Thyroid gland (tissue), 4 donors: ENCODE results near the gene LYRM4. TPM values are rescaled to one million over a fixed set of nuclear protein-coding genes. Genes with fewer than 3 reads are reported as not detected.
A peak's percentile ranks its signal among the peaks of the same experiment; 100 is the strongest.

Experiments
- DNase-seq, 2 donors: peaks; one replicate each; pipeline ENCODE4 v3.0.0-alpha.2; 2019
- H3K27ac ChIP-seq, 3 donors: fragments of 200-600 bp; sonication (generic); 1 replicate in 2 of 3; 2 replicates in 1 of 3; pipeline ENCODE4 v1.5.1; 2016 to 2019; ENCODE audit warnings: mild to moderate bottlenecking in 1 of 3, moderate library complexity in 1 of 3
- H3K27me3 ChIP-seq: fragments of 200-600 bp; sonication (generic); one replicate; pipeline ENCODE4 v1.5.1; 2019
- H3K36me3 ChIP-seq, 2 donors: fragments of 200-600 bp; sonication (generic); one replicate each; pipeline ENCODE4 v1.5.1; 2016 to 2019
- H3K4me1 ChIP-seq, 2 donors: fragments of 200-600 bp; sonication (generic); one replicate each; pipeline ENCODE4 v1.5.1; 2017 to 2019
- H3K4me3 ChIP-seq, 3 donors: fragments of 200-600 bp; sonication (generic); replicated peaks in 1 of 3; 1 replicate in 2 of 3; 2 replicates in 1 of 3; pipeline ENCODE4 v1.5.1; 2016; ENCODE audit warnings: mild to moderate bottlenecking in 1 of 3
- H3K9me3 ChIP-seq: fragments of 200-600 bp; sonication (generic); one replicate; pipeline ENCODE4 v1.5.1; 2017
- POLR2A ChIP-seq, 2 donors: fragments of 450-650 bp; IDR thresholded peaks; one replicate each; pipeline ENCODE4 v1.6.1; 2017; ENCODE audit warnings: antibody characterized with exemption in 2 of 2, mild to moderate bottlenecking in 2 of 2, moderate library complexity in 1 of 2
- WGBS, 2 donors: methylation state at CpG; one replicate each; pipeline ENCODE4 v1.1.5; 2017; 5-methylcytosine and 5-hydroxymethylcytosine counted together
- intact Hi-C: fragments of 100-400 bp; cut with DNase I; formaldehyde crosslinking; loops from one replicate; pipeline ENCODE4 v1.15.1; 2023
- total RNA-seq, 4 donors: library from RNA; depleted of rRNA; stranded (reverse); fragments of >200 nt; gene quantifications; one replicate each; pipeline ENCODE4 v1.2.3, GENCODE V29; 2016
- TF ChIP-seq, protein P1 (sequence below), 6 experiments: fragments of 200-600 bp in 3 of 6; fragments of 450-650 bp in 3 of 6; sonication (generic) in 3 of 6; IDR thresholded peaks; one replicate each; pipeline ENCODE4 v1.5.1; 2016 to 2019; ENCODE audit warnings: antibody characterized with exemption in 6 of 6, mild to moderate bottlenecking in 2 of 6, inconsistent platforms in 1 of 6, moderate library complexity in 1 of 6

Gene LYRM4
- total RNA-seq, 4 donors from 2014 or later, result 26.7 to 32.2 (median 29.5) TPM

DNA sequence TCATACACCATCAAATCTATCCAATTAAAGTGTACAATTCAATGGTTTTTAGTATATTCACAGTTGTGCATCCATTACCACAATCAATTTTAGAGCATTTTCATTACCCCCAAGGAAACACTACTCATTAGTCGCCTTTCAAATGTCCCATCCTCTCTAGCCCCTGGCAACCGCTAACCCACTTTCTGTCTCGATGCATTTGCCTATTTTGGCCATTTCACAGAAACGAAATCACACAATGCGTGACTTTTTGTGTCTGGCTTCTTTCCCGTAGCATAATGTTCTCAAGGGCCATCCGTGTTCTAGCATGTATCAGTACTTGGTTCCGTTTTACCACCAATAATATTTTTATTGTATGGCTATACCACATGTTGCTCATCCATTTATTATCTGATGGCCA lies 123.9 kb downstream of the LYRM4 start:
- 98% methylated on average over 8 of the region's 8 CpGs for WGBS, 2 donors
- peaks cover 20 to 36% of the 10 kb centered on the region in 2 donors for H3K4me1 ChIP-seq
- H3K9me3 ChIP-seq, result no peaks in the 10 kb centered on the region
- no peak overlapping the region for H3K4me3 ChIP-seq
- intact Hi-C loops, result no loop called here
- no peak for DNase-seq
- no peak overlapping the region for H3K27ac ChIP-seq
- TF ChIP-seq, protein P1, sequence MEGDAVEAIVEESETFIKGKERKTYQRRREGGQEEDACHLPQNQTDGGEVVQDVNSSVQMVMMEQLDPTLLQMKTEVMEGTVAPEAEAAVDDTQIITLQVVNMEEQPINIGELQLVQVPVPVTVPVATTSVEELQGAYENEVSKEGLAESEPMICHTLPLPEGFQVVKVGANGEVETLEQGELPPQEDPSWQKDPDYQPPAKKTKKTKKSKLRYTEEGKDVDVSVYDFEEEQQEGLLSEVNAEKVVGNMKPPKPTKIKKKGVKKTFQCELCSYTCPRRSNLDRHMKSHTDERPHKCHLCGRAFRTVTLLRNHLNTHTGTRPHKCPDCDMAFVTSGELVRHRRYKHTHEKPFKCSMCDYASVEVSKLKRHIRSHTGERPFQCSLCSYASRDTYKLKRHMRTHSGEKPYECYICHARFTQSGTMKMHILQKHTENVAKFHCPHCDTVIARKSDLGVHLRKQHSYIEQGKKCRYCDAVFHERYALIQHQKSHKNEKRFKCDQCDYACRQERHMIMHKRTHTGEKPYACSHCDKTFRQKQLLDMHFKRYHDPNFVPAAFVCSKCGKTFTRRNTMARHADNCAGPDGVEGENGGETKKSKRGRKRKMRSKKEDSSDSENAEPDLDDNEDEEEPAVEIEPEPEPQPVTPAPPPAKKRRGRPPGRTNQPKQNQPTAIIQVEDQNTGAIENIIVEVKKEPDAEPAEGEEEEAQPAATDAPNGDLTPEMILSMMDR (IDR thresholded peaks at IDR 0.05), result no peak
- no peak for TF ChIP-seq POLR2A (IDR thresholded peaks at IDR 0.05)
- H3K36me3 ChIP-seq, result no peaks in the 10 kb centered on the region
- no peaks in the 10 kb centered on the region for H3K27me3 ChIP-seq

DNA sequence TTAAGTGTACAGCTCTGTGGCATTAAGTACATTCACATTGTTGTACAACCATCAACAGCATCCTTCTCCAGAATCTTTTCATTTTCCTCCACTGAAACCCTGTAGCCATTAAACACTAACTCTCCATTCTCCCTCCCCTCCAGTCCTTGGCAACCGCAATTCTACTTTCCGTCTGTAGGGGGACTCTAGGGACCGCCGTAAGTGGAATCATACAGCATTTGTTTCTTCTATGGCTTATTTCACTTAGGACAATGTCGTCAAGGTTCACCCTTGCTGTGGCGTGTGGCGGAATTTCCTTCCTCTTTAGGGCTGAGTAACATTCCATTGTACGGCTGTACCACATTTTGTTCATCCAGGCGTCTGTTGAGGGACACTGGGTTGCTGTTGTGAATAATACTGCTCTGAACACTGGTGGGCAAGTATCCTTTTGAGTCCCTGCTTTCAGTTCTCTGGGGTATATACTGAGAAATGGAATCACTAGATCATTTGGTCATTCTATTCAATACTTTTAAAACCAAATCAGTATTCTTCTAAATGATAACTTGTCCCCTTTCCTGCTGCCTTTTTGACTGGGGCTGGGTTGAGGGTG lies 124.9 kb downstream of the LYRM4 start:
- intact Hi-C loops, result no loop called here
- TF ChIP-seq, protein P1 (IDR thresholded peaks at IDR 0.05), result peak; percentile 35 to 73 (median 50)
- no peak for TF ChIP-seq POLR2A (IDR thresholded peaks at IDR 0.05)
- DNase-seq, result peak in 1 of 2 donors; percentile 24

GRCh38 chr6:5133943-5134342 lies 126.8 kb downstream of the LYRM4 start:
- no peaks in the 10 kb centered on the region for H3K36me3 ChIP-seq
- no peaks in the 10 kb centered on the region for H3K27me3 ChIP-seq
- no peak overlapping the region for H3K4me3 ChIP-seq
- intact Hi-C loops, result no loop called here
- H3K27ac ChIP-seq, result no peak overlapping the region
- no peaks in the 10 kb centered on the region for H3K9me3 ChIP-seq
- 94 to 95% methylated on average over 2 of the region's 2 CpGs for WGBS, 2 donors
- TF ChIP-seq, protein P1 (IDR thresholded peaks at IDR 0.05), result no peak
- TF ChIP-seq POLR2A (IDR thresholded peaks at IDR 0.05), result no peak
- peaks cover 9 to 13% of the 10 kb centered on the region in 2 donors for H3K4me1 ChIP-seq
- DNase-seq, result no peak

More for the DNA sequence above, 124.9 kb downstream of the LYRM4 start:
- Histone ChIP-seq H3K4me3 (no peak overlapping the region), H3K4me1 (peaks cover 15 to 27% of the 10 kb centered on the region in 2 donors), H3K27ac (no peak overlapping the region), H3K36me3 (no peaks in the 10 kb centered on the region), H3K27me3 (no peaks in the 10 kb centered on the region), H3K9me3 (no peaks in the 10 kb centered on the region)
- 68 to 71% methylated on average over 9 of the region's 9 CpGs for WGBS, 2 donors

GRCh38 chr6:5132731-5133130 lies 128.0 kb downstream of the LYRM4 start:
- peaks cover 9 to 12% of the 10 kb centered on the region in 2 donors for H3K4me1 ChIP-seq
- no peaks in the 10 kb centered on the region for H3K9me3 ChIP-seq
- 17% methylated on average over 7 of the region's 7 CpGs for WGBS, 2 donors
- no peak overlapping the region for H3K4me3 ChIP-seq
- no peaks in the 10 kb centered on the region for H3K27me3 ChIP-seq
- no peaks in the 10 kb centered on the region for H3K36me3 ChIP-seq
- peak; percentile 45 to 54 for DNase-seq
- intact Hi-C loops, result no loop called here
- no peak for TF ChIP-seq POLR2A (IDR thresholded peaks at IDR 0.05)
- TF ChIP-seq, protein P1 (IDR thresholded peaks at IDR 0.05), result no peak
- peak overlapping the region; percentile 17 to 69 (median 28) for H3K27ac ChIP-seq

DNA sequence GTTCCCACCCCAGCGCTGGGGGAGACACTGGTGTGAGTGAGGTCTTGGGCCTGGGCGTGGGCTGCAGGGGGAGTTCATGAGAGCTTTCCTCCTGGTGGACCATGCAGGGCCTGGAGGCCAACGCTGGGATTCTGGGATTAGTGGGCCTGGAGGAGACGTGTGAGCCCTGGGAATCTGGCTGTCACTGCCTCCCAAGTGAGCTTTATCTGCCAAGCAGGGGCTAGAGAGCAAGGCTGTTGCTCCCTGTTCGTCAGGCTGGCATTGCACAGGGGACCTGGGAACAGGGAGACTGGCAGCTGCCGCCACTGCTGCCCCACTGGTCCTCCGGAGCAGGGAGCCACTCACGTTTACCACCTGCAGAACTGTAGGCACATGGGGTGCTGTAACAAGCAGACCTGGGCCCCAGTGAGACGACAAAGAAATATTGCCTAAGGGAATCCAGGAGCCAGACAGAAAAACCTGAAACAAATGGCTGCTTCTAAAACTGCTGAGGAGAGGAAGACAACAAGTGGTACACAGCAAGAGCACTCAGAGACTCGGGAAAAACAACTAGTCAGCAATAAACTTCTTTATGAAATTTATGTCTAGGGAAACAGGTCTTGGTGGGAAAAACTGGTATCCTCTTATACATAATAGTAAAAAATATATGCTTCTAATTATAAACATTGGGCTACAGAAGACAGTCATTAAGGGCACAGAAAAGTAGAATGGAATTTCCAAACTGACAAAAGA lies 130.4 kb downstream of the LYRM4 start:
- TF ChIP-seq, protein P1 (IDR thresholded peaks at IDR 0.05), result no peak
- no peak for TF ChIP-seq POLR2A (IDR thresholded peaks at IDR 0.05)
- intact Hi-C loops, result no loop called here
- Histone ChIP-seq H3K4me3 (no peak overlapping the region), H3K36me3 (no peaks in the 10 kb centered on the region), H3K9me3 (no peaks in the 10 kb centered on the region), H3K27ac (no peak overlapping the region), H3K27me3 (no peaks in the 10 kb centered on the region), H3K4me1 (peaks cover 12 to 16% of the 10 kb centered on the region in 2 donors)
- WGBS, 2 donors, result 77 to 81% methylated on average over 10 of the region's 10 CpGs
- DNase-seq, result no peak
